Aorta (tissue), 5 donors: ENCODE measurements around the gene ARHGAP20. TPM values are rescaled to one million over a fixed set of nuclear protein-coding genes. Genes with fewer than 3 reads are reported as not detected.

Experiments used
- ATAC-seq: fragments of 200-7000 bp; cut with Tn5 transposase; one replicate; pipeline ENCODE4 v1.9.1; 2022; ENCODE audit warnings: moderate library complexity; ENCODE audit not compliant: low FRiP score
- DNase-seq, 2 donors: peaks; one replicate each; pipeline ENCODE4 v3.0.0-alpha.2; 2020
- H3K27ac ChIP-seq, 2 donors: one replicate each; pipeline ENCODE4 v1.5.1; 2013; ENCODE audit warnings: low read length in 2 of 2, mild to moderate bottlenecking in 2 of 2, moderate library complexity in 2 of 2, control low read depth in 1 of 2, inconsistent platforms in 1 of 2, low read depth in 1 of 2
- H3K27me3 ChIP-seq, 2 donors: one replicate each; pipeline ENCODE4 v1.6.1; 2013; ENCODE audit warnings: control low read depth in 1 of 2, low read length in 1 of 2, mild to moderate bottlenecking in 1 of 2, moderate library complexity in 1 of 2; ENCODE audit not compliant: insufficient read depth in 2 of 2, control insufficient read depth in 1 of 2
- H3K36me3 ChIP-seq, 2 donors: one replicate each; pipeline ENCODE4 v1.6.1; 2013; ENCODE audit warnings: control low read depth in 1 of 2, low read length in 1 of 2, mild to moderate bottlenecking in 1 of 2; ENCODE audit not compliant: insufficient read depth in 2 of 2, control insufficient read depth in 1 of 2
- H3K4me1 ChIP-seq, 2 donors: one replicate each; pipeline ENCODE4 v1.6.1; 2013; ENCODE audit warnings: low read length in 2 of 2, control low read depth in 1 of 2, mild to moderate bottlenecking in 1 of 2, moderate library complexity in 1 of 2; ENCODE audit not compliant: insufficient read depth in 2 of 2, control insufficient read depth in 1 of 2
- H3K4me3 ChIP-seq, 2 donors: one replicate each; pipeline ENCODE4 v1.5.1; 2013; ENCODE audit warnings: low read length in 2 of 2, control low read depth in 1 of 2, mild to moderate bottlenecking in 1 of 2
- H3K9me3 ChIP-seq: one replicate; pipeline ENCODE4 v1.6.1; 2013; ENCODE audit warnings: mild to moderate bottlenecking, low read length; ENCODE audit not compliant: control insufficient read depth
- WGBS, 2 donors: extraction: QIAGEN DNeasy Blood & Tissue Kit; methylation state at CpG; one replicate each; pipeline ENCODE4 v1.1.7; 2013; 5-methylcytosine and 5-hydroxymethylcytosine counted together
- intact Hi-C, 2 donors: fragments of 100-400 bp; cut with DNase I; formaldehyde crosslinking; loops; one replicate each; pipeline versions ENCODE4 v1.14.2 to v1.15.0; 2022
- polyA plus RNA-seq, 2 donors: library from polyadenylated mRNA; stranded (reverse); fragments of 200-250 nt; gene quantifications; one replicate each; pipeline ENCODE4 v1.2.3, GENCODE V29; 2013
- total RNA-seq, 2 donors: library from RNA; stranded (reverse); fragmentation: NEBNext Ultra II Directional; extraction: Animal tissue kit (Norgen Biotek cat#: 25700); gene quantifications; one replicate each; pipeline ENCODE4 v1.2.1, GENCODE V29; 2021
- donor health status: healthy with polysubstance abuse.
- donor health status: Bipolar disorder and iron deficiency.
- donor health status: DM: no; HTN: no; CAD: no.
- donor health status: DM: no; HTN: no; CAD: no.
- donor health status: DM: yes; HTN: yes; CAD: no.

The ARHGAP20 gene
- total and polyA plus RNA-seq, 4 donors = 0.63 to 5.1 (median 2.4) TPM

GRCh38 chr11:110711448-110711775 is 825 bp downstream of the ARHGAP20 start:
- no peaks in the 10 kb centered on the region for H3K9me3 ChIP-seq
- ATAC-seq (no peak), DNase-seq (no peak)
- H3K36me3 ChIP-seq = no peaks in the 10 kb centered on the region
- 0 to 1% methylated on average over 24 of the region's 24 CpGs for whole genome bisulfite sequencing, 2 donors
- intact Hi-C loops = loop anchor here (10.0 kb wide), 2 partner anchors 513 to 523 kb away; no protein-coding TSS in a partner anchor
- peak overlapping the region; percentile 41 to 49 for H3K4me3 ChIP-seq
- no peak overlapping the region for H3K27ac ChIP-seq
- no peaks in the 10 kb centered on the region for H3K27me3 ChIP-seq
- no peaks in the 10 kb centered on the region for H3K4me1 ChIP-seq

GRCh38 chr11:110710628-110711381 is 1.4 kb downstream of the ARHGAP20 start:
- H3K27me3 ChIP-seq = no peaks in the 10 kb centered on the region
- H3K9me3 ChIP-seq = no peaks in the 10 kb centered on the region
- no peaks in the 10 kb centered on the region for H3K36me3 ChIP-seq
- intact Hi-C loops = loop anchor here (10.0 kb wide), 2 partner anchors 514 to 524 kb away; no protein-coding TSS in a partner anchor
- H3K4me3 ChIP-seq = peak overlapping the region; percentile 41 to 49
- no peak for ATAC-seq
- no peaks in the 10 kb centered on the region for H3K4me1 ChIP-seq
- H3K27ac ChIP-seq = no peak overlapping the region
- 14 to 17% methylated on average over 32 to 33 of the region's 33 CpGs for WGBS, 2 donors
- peak; percentile 60 to 81 for DNase-seq

GRCh38 chr11:110704210-110704864 is 7.9 kb downstream of the ARHGAP20 start:
- DNase-seq (no peak), ATAC-seq (no peak)
- Histone ChIP-seq H3K4me3 (no peak overlapping the region), H3K4me1 (no peaks in the 10 kb centered on the region), H3K27ac (no peak overlapping the region), H3K36me3 (no peaks in the 10 kb centered on the region), H3K27me3 (no peaks in the 10 kb centered on the region), H3K9me3 (no peaks in the 10 kb centered on the region)
- intact Hi-C loops = no loop called here
- 87 to 90% methylated on average over 5 of the region's 5 CpGs for WGBS, 2 donors

- H3K4me3 ChIP-seq = no peak overlapping the region
- intact Hi-C loops = no loop called here
- DNase-seq (no peak), ATAC-seq (no peak)
- no peaks in the 10 kb centered on the region for H3K4me1 ChIP-seq
- H3K27ac ChIP-seq = no peak overlapping the region
- H3K27me3 ChIP-seq = no peaks in the 10 kb centered on the region
- 90 to 92% methylated on average over 4 of the region's 4 CpGs for WGBS, 2 donors
- no peaks in the 10 kb centered on the region for H3K36me3 ChIP-seq
- no peaks in the 10 kb centered on the region for H3K9me3 ChIP-seq
Measured at GRCh38 chr11:110691926-110692325, 20.3 kb downstream of the ARHGAP20 start.

GRCh38 chr11:110689306-110689705 is 22.9 kb downstream of the ARHGAP20 start:
- H3K4me1 ChIP-seq = no peaks in the 10 kb centered on the region
- H3K27ac ChIP-seq = no peak overlapping the region
- H3K27me3 ChIP-seq = no peaks in the 10 kb centered on the region
- DNase-seq (no peak), ATAC-seq (no peak)
- WGBS, 2 donors = 95 to 96% methylated on average over 4 of the region's 4 CpGs
- intact Hi-C loops = no loop called here
- H3K36me3 ChIP-seq = no peaks in the 10 kb centered on the region
- no peak overlapping the region for H3K4me3 ChIP-seq
- no peaks in the 10 kb centered on the region for H3K9me3 ChIP-seq

GRCh38 chr11:110679323-110679975 is 32.8 kb downstream of the ARHGAP20 start:
- DNase-seq = no peak
- H3K36me3 ChIP-seq = no peaks in the 10 kb centered on the region
- no peaks in the 10 kb centered on the region for H3K9me3 ChIP-seq
- WGBS, 2 donors = 81 to 83% methylated on average over 2 of the region's 2 CpGs
- H3K4me1 ChIP-seq = no peaks in the 10 kb centered on the region
- H3K27ac ChIP-seq = no peak overlapping the region
- intact Hi-C loops = no loop called here
- ATAC-seq = no peak
- H3K27me3 ChIP-seq = no peaks in the 10 kb centered on the region
- H3K4me3 ChIP-seq = no peak overlapping the region

- no peaks in the 10 kb centered on the region for H3K27me3 ChIP-seq
- H3K36me3 ChIP-seq = no peaks in the 10 kb centered on the region
- ATAC-seq (no peak), DNase-seq (no peak)
- H3K27ac ChIP-seq = no peak overlapping the region
- intact Hi-C loops = no loop called here
- no peaks in the 10 kb centered on the region for H3K9me3 ChIP-seq
- no peaks in the 10 kb centered on the region for H3K4me1 ChIP-seq
- no peak overlapping the region for H3K4me3 ChIP-seq
- WGBS, 2 donors = 92 to 94% methylated on average over 2 of the region's 2 CpGs
Measured at GRCh38 chr11:110675548-110675947, 36.7 kb downstream of the ARHGAP20 start.

- Histone ChIP-seq H3K4me1 (no peaks in the 10 kb centered on the region), H3K27me3 (no peaks in the 10 kb centered on the region), H3K4me3 (no peak overlapping the region), H3K27ac (no peak overlapping the region), H3K9me3 (no peaks in the 10 kb centered on the region), H3K36me3 (no peaks in the 10 kb centered on the region)
- intact Hi-C loops = no loop called here
- DNase-seq = no peak
- no peak for ATAC-seq
- WGBS, 2 donors = 92 to 93% methylated on average over 7 of the region's 7 CpGs
Measured at GRCh38 chr11:110665689-110666465, 46.4 kb downstream of the ARHGAP20 start.
